GM23248 (cell line): ENCODE data around the gene GRM7.

ENCODE experiments used
- EZH2 ChIP-seq: fragments of 200-600 bp; sonication (generic); IDR thresholded peaks from 2 replicates; pipeline ENCODE4 v1.6.1; 2018; ENCODE audit warnings: antibody characterized with exemption, mild to moderate bottlenecking; ENCODE audit not compliant: insufficient read depth, poor library complexity, severe bottlenecking
- EZH2phosphoT487 ChIP-seq: fragments of 200-600 bp; sonication (generic); IDR thresholded peaks from 2 replicates; pipeline ENCODE4 v1.6.1; 2018; ENCODE audit warnings: antibody characterized with exemption, moderate library complexity, mild to moderate bottlenecking, low read depth; ENCODE audit not compliant: insufficient read depth

DNA sequence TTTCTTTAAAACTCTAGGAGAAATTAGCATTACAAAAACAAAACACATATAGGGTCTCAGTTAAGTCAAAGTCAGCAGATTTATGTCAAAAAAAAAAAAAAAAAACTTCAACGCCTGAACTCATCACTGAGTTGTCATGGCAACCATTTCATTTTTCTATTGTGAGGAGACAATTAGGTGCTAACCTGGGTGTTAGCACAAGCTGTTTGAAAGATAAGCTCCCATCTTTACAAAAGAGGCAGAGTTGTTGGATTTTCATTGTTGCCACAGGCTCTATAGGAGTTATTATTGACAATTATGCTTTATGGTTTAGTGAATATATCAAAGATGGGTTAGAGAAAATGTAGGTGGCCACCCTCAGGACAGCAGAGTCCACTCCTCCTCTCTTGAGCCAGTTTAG lies 806.9 kb downstream of the GRM7 start:
- TF ChIP-seq EZH2phosphoT487, result no peak
- TF ChIP-seq EZH2, result no peak
